HG02884 (cell line): ENCODE data around the gene CFHR1.

ENCODE experiments used
- ATAC-seq: cut with Tn5 transposase; IDR thresholded peaks from one replicate; pipeline ENCODE4 v1.9.1; 2021; ENCODE audit warnings: mild to moderate bottlenecking, moderate library complexity; ENCODE audit not compliant: unreplicated experiment

Gene CFHR1

DNA sequence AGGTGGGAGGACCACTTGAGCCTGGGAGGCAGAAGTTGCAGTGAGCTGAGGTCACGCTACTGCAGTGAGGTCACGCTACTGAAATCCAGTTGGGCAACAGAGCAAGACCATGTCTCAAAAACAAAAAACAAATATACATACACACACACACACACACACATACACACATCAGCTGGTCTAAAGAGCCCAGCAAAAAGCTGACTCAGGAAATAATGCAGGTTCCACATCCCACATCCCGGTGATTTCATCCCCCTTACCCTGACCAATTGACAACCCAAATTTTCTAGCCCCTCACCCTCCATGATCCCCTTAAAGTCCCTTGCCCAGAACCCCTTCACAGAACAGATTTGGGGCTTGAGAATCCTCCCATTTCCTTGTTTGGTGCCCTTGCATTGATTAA is 56.4 kb downstream of the CFHR1 start:
- no peak for ATAC-seq

DNA sequence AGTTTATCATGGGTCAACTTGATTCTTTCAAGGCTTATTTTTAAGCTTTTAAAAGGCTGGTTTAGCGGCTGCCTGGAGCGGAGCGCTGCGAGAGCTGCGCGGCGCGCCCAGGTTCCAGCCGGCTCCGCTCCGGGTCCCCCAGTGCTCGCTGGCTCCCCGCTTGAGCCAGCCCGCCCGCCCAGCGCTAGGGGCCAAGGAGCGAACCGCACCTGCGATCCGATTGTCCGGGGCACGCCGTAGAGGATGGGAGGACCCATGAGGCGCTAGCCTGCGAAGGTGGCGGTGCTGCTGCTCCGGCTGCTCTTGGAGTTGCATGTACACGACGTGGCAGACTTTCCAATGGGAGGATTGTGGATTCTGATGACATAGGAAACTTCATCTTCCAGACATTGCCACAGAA is 58.4 kb downstream of the CFHR1 start:
- no peak for ATAC-seq
